Stomach (tissue), 4 donors: ENCODE results near the gene CFAP61.

Source experiments
- CTCF ChIP-seq, 7 experiments: fragments of 450-650 bp in 4 of 7; fragments of 200-600 bp in 3 of 7; sonication (generic) in 3 of 7; IDR thresholded peaks; one replicate each; pipeline ENCODE4 v1.5.1; 2016 to 2019; ENCODE audit warnings: antibody characterized with exemption in 7 of 7, control low read depth in 2 of 7, mild to moderate bottlenecking in 1 of 7
- EP300 ChIP-seq: sonication (generic); formaldehyde crosslinking; IDR thresholded peaks from one replicate; pipeline ENCODE4 v1.6.1; 2017; ENCODE audit warnings: antibody characterized with exemption
- POLR2A ChIP-seq, 4 donors: fragments of 450-650 bp; IDR thresholded peaks; one replicate each; pipeline ENCODE4 v1.6.1; 2016; ENCODE audit warnings: antibody characterized with exemption in 4 of 4, control low read depth in 2 of 4, mild to moderate bottlenecking in 1 of 4, moderate library complexity in 1 of 4
- POLR2AphosphoS5 ChIP-seq, 3 donors: sonication (generic); formaldehyde crosslinking; IDR thresholded peaks; one replicate each; pipeline ENCODE4 v1.6.1; 2016; ENCODE audit warnings: antibody characterized with exemption in 3 of 3

- no peak for TF ChIP-seq EP300
- no peak for TF ChIP-seq CTCF (IDR thresholded peaks at IDR 0.05)
- no peak for TF ChIP-seq POLR2A (IDR thresholded peaks at IDR 0.05)
- no peak for TF ChIP-seq POLR2AphosphoS5 (IDR thresholded peaks at IDR 0.05)
Observed at GRCh38 chr20:20202768-20203167, 150.4 kb downstream of the CFAP61 start.
